HG02852 (cell line): Measurements from ENCODE around the gene ATF7IP2.
"Not testable (repeated sequence)": the region's sequence is repeated elsewhere in the genome, so short reads cannot be mapped to it uniquely, and the experiment has no call there.

Experiments
- ATAC-seq: cut with Tn5 transposase; IDR thresholded peaks from one replicate; pipeline ENCODE4 v1.9.1; 2021; ENCODE audit warnings: mild to moderate bottlenecking, moderate library complexity; ENCODE audit not compliant: unreplicated experiment

The ATF7IP2 gene

DNA sequence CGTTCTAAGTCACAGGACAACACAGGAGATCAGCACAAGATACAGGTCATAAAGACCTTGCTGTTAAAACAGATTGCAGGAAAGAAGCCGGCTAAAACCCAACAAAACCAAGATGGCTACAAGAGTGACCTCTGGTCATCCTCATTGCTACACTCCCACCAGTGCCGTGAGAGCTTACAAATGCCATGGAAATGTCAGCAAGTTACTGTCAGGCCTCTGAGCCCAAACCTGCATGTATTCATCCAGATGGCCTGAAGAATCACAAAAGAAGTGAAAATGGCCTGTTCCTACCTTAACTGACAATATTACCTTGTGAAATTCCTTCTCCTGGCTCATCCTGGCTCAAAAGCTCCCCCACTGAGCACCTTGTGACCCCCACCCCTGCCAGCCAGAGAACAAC, 119.4 kb downstream of the ATF7IP2 start:
- not testable (repeated sequence) for ATAC-seq

DNA sequence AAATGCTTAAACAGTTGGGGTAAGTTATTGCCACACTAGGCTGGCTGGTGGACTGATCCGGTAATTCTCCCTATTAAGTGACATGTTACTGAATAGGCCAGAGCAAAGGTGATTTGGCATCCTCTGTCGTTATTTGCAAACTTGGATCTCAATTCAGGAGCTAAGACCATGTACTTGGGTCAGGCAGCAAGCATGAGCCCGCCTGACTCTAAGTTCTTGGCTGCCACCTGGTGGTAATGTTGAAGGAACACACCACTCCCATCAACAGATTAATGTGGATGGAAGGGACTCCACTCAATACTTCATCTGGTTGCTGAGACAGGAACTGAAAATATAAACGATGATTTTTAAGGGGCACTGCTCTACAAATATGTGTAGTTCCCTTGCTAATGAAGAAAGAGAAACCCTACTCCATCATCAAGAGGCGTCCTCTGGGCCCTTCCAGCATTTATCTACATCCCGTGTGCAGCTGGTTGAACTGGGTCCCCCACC, 123.7 kb downstream of the ATF7IP2 start:
- ATAC-seq: peak; percentile 86

DNA sequence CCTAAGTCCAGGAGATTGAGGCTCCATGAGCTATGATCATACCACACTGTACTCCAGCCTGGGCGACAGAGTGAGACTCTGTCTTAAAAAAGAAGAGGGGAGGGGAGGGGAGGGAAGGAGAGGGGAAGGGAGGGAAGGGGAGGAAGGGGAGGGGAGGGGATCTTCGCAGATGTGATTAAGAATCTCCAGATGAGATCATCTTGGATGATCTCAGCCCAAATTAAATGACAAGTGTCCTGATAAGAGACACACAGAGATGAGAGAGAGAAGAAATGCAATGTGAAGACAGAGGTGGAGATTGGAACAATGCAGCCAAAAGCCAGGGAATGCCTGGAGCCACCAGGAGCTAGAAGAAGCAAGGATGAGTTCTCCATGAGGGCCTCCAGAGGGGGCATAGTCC, 124.4 kb downstream of the ATF7IP2 start:
- no peak for ATAC-seq

DNA sequence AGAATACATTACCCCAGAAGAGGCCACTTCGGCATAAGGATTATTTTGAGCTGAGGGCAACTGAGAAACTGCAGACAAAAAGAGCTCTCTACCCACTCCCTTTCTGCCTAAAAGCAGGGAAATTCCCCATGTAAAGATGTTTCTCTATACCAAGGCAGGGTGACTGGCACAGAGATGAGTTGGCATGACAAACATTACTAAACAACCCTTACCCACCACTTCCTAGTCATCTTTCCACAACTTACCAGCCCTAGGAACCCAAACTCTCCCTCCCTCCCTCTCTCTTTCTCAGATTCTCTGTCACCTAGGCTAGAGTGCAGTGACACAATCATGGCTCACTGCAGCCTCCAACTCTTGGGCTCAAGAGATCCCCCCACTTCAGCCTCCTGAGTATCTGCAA, 126.0 kb downstream of the ATF7IP2 start:
- no peak for ATAC-seq

DNA sequence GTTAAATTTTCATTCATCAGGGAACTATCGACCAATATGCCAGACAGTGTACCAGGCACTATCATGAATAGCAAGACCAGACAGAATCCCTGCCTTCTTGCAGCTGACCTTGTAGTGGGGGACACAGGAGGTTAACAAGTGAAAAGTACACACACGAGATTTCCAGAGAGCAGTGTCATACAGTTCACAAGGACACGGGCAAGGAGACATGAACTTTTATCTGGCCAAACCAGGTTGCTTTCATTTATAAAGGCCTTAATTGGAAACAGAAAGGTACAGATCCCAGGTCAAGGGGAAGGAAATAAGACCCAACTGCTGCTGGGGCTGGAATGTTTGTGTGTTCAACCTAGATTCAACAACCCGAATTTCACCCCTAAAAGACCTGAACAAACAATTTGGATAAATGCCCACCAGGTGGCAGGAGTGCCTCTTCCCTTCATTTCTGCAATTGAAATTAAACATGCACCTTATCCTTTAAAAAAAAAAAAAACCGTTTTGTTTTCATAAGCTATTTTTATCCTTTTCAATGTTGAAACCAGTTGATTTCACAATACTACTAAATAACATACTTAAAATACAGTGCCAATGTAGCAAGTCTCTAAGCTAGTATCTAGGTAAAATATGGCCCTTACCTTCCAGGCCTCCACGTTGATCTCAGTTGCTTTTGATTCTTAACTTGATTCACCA, 128.7 kb downstream of the ATF7IP2 start:
- no peak for ATAC-seq

DNA sequence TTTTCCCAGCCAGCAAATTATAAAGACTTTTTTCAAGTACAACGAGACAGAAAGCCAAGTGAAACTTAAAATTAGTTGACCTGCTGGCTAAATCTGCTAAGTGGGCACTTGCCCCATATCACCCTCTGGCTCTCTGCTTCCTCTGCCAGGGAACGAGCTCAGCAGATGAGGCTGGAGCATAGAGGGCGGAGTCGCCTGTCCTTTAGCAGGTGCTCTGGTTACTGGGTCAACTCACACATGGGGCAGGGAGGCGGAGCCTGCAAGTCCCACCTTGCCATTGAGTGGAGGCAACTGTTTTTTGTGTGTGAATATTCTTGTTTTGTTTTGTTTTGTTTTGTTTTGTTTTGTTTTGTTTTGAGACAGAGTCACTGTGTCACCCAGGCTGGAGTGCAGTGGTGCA, 132.0 kb downstream of the ATF7IP2 start:
- ATAC-seq: no peak

DNA sequence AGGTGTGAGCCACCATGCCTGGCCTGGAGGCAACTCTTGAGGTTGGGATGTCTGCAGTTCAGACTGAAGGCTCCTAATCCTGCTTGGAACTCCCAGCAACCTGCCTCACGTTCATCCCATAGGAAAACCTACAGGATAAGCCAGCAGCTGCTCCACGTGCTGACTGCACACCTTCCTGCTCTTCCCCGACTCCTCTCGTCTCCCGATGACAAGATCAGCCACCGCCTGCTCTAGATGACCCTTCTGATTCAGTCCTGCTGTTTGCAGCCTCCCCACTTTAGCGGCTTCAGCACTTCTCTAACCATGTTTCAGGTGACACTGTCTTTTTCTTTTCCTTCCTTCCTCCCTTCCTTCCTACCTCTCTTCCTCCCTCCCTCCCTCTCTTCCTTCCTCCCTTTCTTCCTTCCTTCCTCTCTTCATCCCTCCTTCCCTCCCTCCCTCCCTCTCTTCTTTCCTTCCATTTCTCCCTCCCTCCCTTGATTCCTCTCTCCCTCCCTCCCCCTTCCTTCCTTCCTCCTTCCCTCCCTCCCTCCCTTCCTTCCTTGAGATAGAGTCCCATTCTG, 132.7 kb downstream of the ATF7IP2 start:
- ATAC-seq: no peak

DNA sequence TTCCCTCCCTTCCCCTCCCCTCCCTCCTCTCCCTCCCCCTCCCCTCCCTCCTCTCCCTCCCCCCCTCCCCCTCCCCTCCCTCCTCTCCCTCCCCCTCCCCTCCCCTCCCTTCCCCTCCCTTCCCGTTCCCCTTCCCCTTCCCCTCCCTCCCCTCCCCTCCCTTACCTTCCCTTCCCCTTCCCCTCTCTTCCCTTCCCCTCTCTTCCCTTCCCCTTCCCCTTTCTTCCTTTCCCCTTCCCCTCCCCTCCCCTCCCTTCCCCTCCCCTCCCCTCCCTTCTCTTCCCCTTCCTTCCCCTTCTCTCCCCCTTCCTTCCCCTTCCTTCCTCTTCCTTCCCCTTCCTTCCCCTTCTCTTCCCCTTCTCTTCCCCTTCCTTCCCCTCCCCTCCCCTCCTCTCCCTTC, 133.4 kb downstream of the ATF7IP2 start:
- no peak for ATAC-seq

DNA sequence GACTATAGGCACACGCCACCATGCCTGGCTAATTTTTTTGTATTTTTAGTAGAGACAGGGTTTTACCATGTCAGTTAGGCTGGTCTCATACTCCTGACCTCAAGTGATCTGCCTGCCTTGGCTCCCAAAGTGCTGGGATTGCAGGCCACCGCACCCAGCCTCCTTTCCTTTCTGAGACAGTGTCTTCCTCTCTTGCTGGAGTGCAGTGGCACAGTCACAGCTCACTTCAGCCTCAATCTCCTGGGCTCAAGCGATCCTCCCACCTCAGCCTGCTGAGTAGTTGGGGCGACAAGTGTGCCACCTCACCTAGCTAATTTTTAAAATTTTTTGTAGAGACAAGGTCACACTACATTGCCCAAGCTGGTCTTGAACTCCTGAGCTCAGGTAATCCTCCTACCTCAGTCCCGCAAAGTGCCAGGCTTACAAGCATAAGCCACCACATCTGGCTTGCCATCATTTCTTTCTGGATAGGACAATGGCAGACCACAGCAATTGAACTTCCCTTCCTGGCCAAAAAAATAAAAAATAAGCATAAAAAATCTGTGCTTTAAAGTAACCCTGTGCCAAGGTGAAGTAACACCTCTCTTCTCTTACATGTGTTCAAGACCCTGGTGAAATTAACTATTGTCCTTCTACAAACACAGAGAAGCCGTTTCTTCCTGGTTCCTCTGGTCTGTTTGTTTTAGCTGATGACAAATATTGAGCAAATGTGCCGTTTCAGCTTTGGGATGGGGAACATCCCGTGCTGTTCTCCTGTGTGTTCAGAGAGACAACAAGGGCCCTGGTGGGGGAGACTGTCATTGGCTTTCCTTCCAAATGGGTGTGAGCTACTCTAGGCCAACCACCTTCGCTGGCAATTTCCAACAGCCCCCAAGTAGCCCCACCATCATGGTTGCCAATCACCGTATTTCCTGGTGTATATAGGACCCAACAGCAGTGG, 134.3 kb downstream of the ATF7IP2 start:
- no peak for ATAC-seq

DNA sequence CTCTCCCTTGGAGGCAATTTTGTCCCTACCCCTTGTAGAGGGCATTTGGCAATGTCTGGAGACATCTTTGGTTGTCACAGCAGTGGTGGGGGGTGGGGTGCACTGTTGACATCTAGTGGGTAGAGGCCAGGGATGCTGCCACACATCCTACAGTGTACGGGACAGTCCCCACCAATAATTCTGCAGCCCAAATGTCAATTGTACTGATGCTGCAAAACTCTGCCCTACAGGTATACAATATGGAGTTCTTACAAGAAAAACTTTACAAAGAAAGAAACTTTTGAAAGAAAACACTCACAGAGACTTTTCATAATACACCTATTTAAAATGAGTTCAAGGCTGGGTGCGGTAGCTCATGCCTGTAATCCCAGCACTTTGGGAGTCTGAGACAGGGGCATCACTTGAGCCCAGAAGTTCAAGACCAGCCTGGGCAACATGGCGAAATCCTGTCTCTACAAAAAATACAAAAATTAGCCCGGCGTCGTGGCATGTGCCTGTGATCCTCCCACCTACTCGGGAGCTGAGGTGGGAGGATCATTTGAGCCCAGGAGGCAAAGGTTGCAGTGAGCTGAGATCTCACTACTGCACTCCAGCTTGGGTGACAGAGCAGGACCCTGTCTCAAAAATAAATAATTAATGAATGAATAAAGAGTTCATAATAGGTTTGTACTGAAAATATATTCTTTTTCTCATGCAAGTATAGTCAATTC, 135.2 kb downstream of the ATF7IP2 start:
- no peak for ATAC-seq

DNA sequence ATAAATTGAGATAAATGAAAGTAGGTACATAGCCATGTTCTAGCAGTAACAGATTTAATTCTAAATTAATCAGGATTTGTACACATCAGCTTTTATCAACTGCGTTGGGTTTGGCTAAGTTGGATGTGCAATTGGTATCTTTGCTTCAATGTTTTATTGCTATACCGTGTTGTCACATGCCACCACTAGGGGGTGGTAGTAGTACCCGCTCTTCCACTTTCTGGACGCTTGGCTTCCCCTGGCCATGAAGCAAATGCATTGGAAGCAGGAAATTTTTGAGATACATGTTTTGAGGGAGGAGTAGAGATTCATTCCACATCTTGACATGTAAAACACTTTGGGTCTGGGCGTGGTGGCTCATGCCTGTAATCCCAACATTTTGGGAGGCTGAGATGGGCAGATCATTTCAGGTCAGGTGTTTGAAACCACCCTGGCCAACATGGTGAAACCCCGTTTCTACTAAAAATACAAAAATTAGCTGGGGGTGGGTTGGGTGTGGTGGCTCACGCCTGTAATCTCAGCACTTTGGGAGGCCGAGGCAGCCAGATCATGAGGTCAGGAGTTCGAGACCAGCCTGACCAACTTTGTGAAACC, 135.9 kb downstream of the ATF7IP2 start:
- no peak for ATAC-seq

DNA sequence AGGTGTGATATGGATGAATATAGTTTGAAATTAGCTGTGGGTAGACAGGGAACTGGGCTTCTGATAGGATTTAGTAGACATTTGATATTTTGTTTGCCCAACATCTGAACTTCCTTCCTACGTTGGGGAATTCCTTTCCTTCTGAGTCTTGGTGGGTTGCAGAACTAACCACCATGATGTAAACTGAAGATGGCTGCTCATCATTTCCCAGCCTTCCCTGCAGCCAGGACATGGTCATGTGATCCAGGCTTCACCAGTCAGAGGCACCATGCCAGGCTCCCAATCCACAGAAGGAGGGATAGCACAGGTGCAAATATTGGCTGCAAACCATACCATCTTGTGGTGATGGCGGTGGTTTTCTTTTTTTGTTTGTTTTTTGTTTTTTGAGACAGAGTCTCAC, 137.1 kb downstream of the ATF7IP2 start:
- ATAC-seq: no peak

DNA sequence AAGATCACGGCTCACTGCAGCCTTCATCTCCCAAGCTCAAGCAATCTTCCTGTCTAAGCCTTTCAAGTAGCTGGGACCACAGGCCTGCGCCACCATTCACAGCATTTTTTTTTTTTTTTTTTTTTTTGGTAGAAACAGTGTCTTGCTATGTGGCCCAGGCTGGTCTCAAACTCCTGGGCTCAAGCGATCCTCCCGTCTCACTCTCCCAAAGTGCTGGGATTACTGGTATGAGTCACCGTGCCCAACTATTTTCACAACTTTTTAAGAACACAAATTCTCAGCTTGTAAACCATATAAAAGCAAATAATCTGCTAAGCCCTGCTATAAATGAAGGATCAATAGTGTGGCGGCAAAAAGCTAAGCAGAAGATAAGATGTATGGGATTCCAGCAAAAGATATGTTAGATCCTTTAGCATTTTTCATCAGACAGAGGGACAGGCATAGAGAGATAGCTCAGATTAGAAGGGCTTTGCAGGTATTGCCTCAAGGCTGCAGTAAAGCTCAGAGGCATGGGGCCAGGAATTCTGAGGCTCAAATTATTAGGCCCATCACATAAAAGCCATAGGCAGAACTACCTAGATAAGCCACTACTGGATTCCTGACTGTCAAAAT, 139.5 kb downstream of the ATF7IP2 start:
- no peak for ATAC-seq

DNA sequence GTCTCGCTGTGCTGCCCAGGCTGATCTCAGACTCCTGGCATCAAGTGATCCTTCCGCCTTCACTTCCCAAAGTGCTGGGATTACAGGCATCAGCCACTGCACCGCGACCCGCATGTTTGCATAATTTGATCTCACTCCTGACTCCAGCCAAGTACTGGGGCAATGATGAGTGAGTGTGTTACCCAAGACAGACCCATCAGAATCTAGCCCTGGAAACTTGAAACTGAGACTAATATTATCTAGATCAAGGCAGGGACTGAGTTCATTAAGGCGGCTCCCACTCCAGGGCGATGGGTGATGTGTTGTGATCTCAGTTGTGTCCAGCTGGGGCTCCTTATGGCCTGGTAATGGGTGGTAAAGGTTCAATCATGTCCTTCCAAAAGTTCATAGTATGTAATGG, 141.1 kb downstream of the ATF7IP2 start:
- no peak for ATAC-seq

DNA sequence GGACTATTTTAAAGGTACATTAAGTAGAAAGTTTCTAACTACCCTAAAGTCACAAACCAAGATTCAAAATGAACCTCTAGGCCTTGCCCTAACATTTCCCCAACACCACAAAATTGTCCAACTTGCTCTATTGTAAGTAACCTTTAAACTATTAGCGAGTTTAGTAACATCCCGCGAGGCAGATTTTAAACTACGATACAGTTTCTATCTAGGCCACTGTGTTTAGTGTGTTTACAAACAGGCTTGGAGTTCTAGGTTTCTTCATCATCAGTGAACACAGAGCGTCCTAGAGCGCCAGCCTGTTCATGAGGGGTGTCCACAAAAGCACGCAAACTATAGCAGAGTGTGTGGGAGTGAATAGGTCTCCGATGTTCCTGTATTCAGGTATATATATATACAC, 142.8 kb downstream of the ATF7IP2 start:
- no peak for ATAC-seq

DNA sequence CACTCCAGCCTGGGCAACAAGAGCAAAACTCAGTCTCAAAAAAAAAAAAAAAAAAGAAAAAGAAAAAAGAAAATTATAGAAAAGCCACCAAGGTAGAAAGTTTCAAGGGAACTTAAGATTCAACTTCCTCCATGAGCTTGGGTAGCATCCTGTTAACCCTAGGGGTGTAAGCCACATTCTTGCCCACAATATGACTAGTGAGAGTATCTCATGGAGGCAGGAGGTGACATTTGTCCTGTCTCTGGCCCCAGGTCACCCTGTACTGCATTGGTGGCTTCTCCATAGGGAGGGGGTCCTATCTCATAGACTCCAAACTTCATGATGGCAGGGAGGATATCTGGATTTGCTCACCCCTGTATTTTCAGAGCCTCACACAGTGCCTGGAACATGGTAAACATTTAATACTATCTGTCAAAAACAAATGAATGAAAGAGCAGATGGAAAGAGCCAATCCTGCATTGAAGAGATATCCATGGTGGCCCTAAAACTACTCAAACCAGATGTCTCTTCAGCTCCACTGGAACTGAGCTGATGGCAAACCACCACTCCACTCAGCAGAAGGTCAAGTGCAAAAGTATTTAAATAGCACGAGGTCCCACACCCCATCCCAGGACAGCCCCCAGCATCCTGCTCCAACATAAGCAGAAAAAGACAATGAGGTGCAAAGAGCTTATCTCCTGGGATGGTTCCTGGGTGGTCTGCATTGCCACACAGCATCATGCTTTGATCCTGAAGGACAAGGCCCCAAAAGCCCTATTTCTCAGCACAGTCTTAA, 144.2 kb downstream of the ATF7IP2 start:
- no peak for ATAC-seq

DNA sequence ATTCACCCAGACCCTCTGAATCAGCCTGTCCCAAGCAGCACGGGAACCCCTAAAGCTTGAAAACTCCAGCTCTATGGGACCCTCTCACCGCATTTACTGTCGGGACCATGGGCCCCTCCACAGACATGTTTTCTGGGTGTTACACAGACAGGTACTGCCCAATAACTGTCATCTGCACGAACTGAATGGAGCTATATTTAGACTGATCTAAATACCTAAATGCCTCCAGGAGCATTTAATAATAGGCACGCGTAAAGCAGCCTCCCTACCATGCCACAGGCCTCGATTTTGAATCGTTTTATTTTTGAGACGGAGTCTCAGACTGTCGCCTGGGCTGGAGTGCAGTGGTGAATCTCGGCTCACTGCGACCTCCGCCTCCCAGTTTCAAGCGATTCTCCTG, 144.8 kb downstream of the ATF7IP2 start:
- no peak for ATAC-seq

DNA sequence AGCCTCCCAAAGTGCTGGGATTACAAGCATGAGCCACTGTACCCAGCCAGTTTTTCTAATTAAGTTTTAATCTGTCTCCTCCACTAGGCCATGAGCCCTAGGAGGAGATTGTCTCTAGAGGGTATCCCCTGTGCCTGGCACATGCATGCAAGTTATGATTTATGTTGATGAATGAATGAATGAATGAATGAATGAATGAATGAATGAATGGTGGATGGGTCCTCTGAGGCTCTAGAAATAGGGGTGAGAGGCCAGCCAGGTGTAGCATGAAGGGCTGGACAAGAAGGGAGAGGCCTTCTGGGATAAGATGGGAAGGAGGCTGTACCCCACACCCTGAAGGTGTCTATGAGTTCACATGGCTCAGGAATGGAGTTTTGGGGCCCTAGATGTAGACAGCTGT, 145.7 kb downstream of the ATF7IP2 start:
- no peak for ATAC-seq
